HCT116 (cell line): ENCODE results near the gene EMD. TPM values are rescaled to one million over a fixed set of nuclear protein-coding genes. Genes with fewer than 3 reads are reported as not detected.

Source experiments
- ATAC-seq: fragments of 200-7000 bp; cut with Tn5 transposase; 2 replicates; pipeline ENCODE4 v1.9.1; 2020; ENCODE audit warnings: mild to moderate bottlenecking, moderate library complexity
- BruUV-seq: library from RNA; stranded (reverse); fragments of 400-500 nt; replicated peaks from 2 replicates; lab custom pipeline; 2021; lab: Mats Ljungman, UMichigan
- CTCF ChIA-PET: fragments of 300-600 bp; sonication (Branson Sonifier 250); formaldehyde crosslinking; loops from one replicate; lab custom pipeline; 2021; ENCODE audit warnings: antibody characterized with exemption; lab: Charles Lee
- POLR2A ChIA-PET: fragments of 300-600, 350-600 bp; sonication (Branson Sonifier 250); formaldehyde crosslinking; loops from one replicate; lab custom pipeline; 2021; ENCODE audit warnings: antibody characterized with exemption; lab: Charles Lee
- RAD21 ChIA-PET, 2 experiments: fragments of 300-600 bp; sonication (Branson Sonifier 250); formaldehyde crosslinking; loops; one replicate each; lab custom pipeline; 2023; ENCODE audit warnings: low total read pairs in 2 of 2; ENCODE audit not compliant: uncharacterized antibody in 2 of 2, unreplicated experiment in 2 of 2, low non-redundant PET in 1 of 2; lab: Charles Lee
- DNase-seq: peaks from one replicate; pipeline ENCODE4 v3.0.0-alpha.2; 2010; ENCODE audit warnings: low read depth, low spot score
- H2AFZ ChIP-seq: fragments of 200-600 bp; shearing (Covaris generic), sonication (generic); 2 replicates; pipeline ENCODE4 v1.6.1; 2017; ENCODE audit warnings: low read depth, mixed run types, mixed read lengths, antibody characterized with exemption, low read length; ENCODE audit not compliant: poor library complexity, severe bottlenecking
- H3K27ac ChIP-seq: 2 replicates; pipeline ENCODE4 v1.5.1; 2012; ENCODE audit warnings: low read depth, low read length
- H3K27me3 ChIP-seq: fragments of 200-600 bp; sonication (generic); 2 replicates; pipeline ENCODE4 v1.6.1; 2016; ENCODE audit warnings: mixed run types, low read length, mixed read lengths; ENCODE audit not compliant: insufficient read depth
- H3K36me3 ChIP-seq, 2 experiments: fragments of 200-500 bp in 1 of 2; fragments of 200-600 bp in 1 of 2; sonication (Bioruptor generic) in 1 of 2; sonication (generic) in 1 of 2; 2 replicates each; pipeline versions ENCODE4 v1.5.1 to v1.6.1; 2014 to 2016; ENCODE audit warnings: low read length in 2 of 2, inconsistent platforms in 1 of 2, mixed read lengths in 1 of 2, mixed run types in 1 of 2; ENCODE audit not compliant: insufficient read depth in 2 of 2, control insufficient read depth in 1 of 2
- H3K4me1 ChIP-seq, 2 experiments: fragments of 200-600 bp in 1 of 2; sonication (generic) in 1 of 2; 2 replicates each; pipeline versions ENCODE4 v1.5.1 to v1.6.1; 2012 to 2017; ENCODE audit warnings: low read length in 2 of 2, inconsistent platforms in 1 of 2, mild to moderate bottlenecking in 1 of 2, mixed read lengths in 1 of 2, mixed run types in 1 of 2, moderate library complexity in 1 of 2; ENCODE audit not compliant: insufficient read depth in 2 of 2, control insufficient read depth in 1 of 2
- H3K4me2 ChIP-seq: fragments of 200-600 bp; sonication (generic); 2 replicates; pipeline ENCODE4 v1.6.1; 2017; ENCODE audit warnings: mixed run types, low read length, mixed read lengths
- H3K4me3 ChIP-seq, 2 experiments: fragments of 200-600 bp in 1 of 2; sonication (generic) in 1 of 2; replicated peaks in 1 of 2; 2 replicates each; pipeline ENCODE4 v1.5.1; 2011 to 2016; ENCODE audit warnings: low read length in 2 of 2, control low read depth in 1 of 2, low read depth in 1 of 2, mild to moderate bottlenecking in 1 of 2, mixed read lengths in 1 of 2, mixed run types in 1 of 2
- H3K79me2 ChIP-seq: fragments of 200-600 bp; sonication (generic); 2 replicates; pipeline ENCODE4 v1.6.1; 2017; ENCODE audit warnings: mild to moderate bottlenecking, mixed run types, low read length, moderate library complexity, mixed read lengths; ENCODE audit not compliant: insufficient read depth
- H3K9ac ChIP-seq: fragments of 200-600 bp; sonication (generic); 2 replicates; pipeline ENCODE4 v1.6.1; 2016; ENCODE audit warnings: low read length, mixed read lengths
- H3K9me2 ChIP-seq: fragments of 200-600 bp; sonication (generic), shearing (Covaris generic); 2 replicates; pipeline ENCODE4 v1.6.1; 2017; ENCODE audit warnings: mixed run types, mild to moderate bottlenecking, moderate library complexity; ENCODE audit not compliant: insufficient read depth
- H3K9me3 ChIP-seq, 2 experiments: fragments of 200-500 bp in 1 of 2; fragments of 200-600 bp in 1 of 2; sonication (Bioruptor generic) in 1 of 2; sonication (generic) in 1 of 2; 2 replicates each; pipeline ENCODE4 v1.6.1; 2014 to 2017; ENCODE audit warnings: low read length in 2 of 2, mixed read lengths in 2 of 2, inconsistent platforms in 1 of 2, low read depth in 1 of 2, mild to moderate bottlenecking in 1 of 2, mixed run types in 1 of 2, moderate library complexity in 1 of 2; ENCODE audit not compliant: control insufficient read depth in 1 of 2, insufficient read depth in 1 of 2
- H4K20me1 ChIP-seq: fragments of 200-600 bp; sonication (generic), shearing (Covaris generic); 2 replicates; pipeline ENCODE4 v1.6.1; 2017; ENCODE audit warnings: mixed run types, mild to moderate bottlenecking, moderate library complexity; ENCODE audit not compliant: insufficient read depth
- CBX3 ChIP-seq: IDR thresholded peaks from 2 replicates; pipeline ENCODE4 v1.6.1; 2012; ENCODE audit warnings: low read depth
- CTCF ChIP-seq, 3 experiments: fragments of 200-600 bp in 1 of 3; sonication (generic) in 1 of 3; IDR thresholded peaks in 2 of 3; conservative IDR thresholded peaks in 1 of 3; 2 replicates each; pipeline ENCODE4 v1.5.1; 2012 to 2017; ENCODE audit warnings: low read depth in 2 of 3, low read length in 2 of 3, antibody characterized with exemption in 1 of 3, borderline replicate concordance in 1 of 3, control low read depth in 1 of 3, mild to moderate bottlenecking in 1 of 3, mixed read lengths in 1 of 3, mixed run types in 1 of 3, moderate library complexity in 1 of 3; ENCODE audit not compliant: insufficient read depth in 1 of 3
- EGR1 ChIP-seq: IDR thresholded peaks from 2 replicates; pipeline ENCODE4 v1.6.1; 2012; ENCODE audit warnings: low read depth
- ELF1 ChIP-seq: IDR thresholded peaks from 2 replicates; pipeline ENCODE4 v1.6.1; 2012; ENCODE audit warnings: low read depth, borderline replicate concordance
- EZH2 ChIP-seq: fragments of 200-600 bp; sonication (generic); IDR thresholded peaks from 2 replicates; pipeline ENCODE4 v1.6.1; 2017; ENCODE audit warnings: antibody characterized with exemption, mixed run types
- FOSL1 ChIP-seq: IDR thresholded peaks from 2 replicates; pipeline ENCODE4 v1.6.1; 2012; ENCODE audit warnings: low read depth
- JUND ChIP-seq: IDR thresholded peaks from 2 replicates; pipeline ENCODE4 v1.6.1; 2012
- POLR2AphosphoS5 ChIP-seq: IDR thresholded peaks from 2 replicates; pipeline ENCODE4 v1.6.1; 2011; ENCODE audit warnings: mild to moderate bottlenecking, low read depth, low read length, moderate library complexity
- SIN3A ChIP-seq: IDR thresholded peaks from 2 replicates; pipeline ENCODE4 v1.6.1; 2012; ENCODE audit warnings: low read depth
- SP1 ChIP-seq: IDR thresholded peaks from 2 replicates; pipeline ENCODE4 v1.6.1; 2012; ENCODE audit warnings: low read depth
- YY1 ChIP-seq: IDR thresholded peaks from 2 replicates; pipeline ENCODE4 v1.6.1; 2011; ENCODE audit warnings: low read length, low read depth, moderate library complexity, mild to moderate bottlenecking; ENCODE audit not compliant: insufficient replicate concordance; ENCODE audit errors: extremely low read depth
- ZBTB33 ChIP-seq: IDR thresholded peaks from 2 replicates; pipeline ENCODE4 v1.6.1; 2011; ENCODE audit warnings: mild to moderate bottlenecking, low read length, moderate library complexity; ENCODE audit not compliant: insufficient replicate concordance; ENCODE audit errors: extremely low read depth
- ZFX ChIP-seq: fragments of 450-650 bp; IDR thresholded peaks from 2 replicates; pipeline ENCODE4 v1.6.1; 2017
- ZNF274 ChIP-seq: fragments of 200-500 bp; sonication (Bioruptor generic); IDR thresholded peaks from 2 replicates; pipeline ENCODE4 v1.6.1; 2014; ENCODE audit warnings: mild to moderate bottlenecking, low read depth, low read length, inconsistent platforms
- intact Hi-C: fragments of 100-400 bp; cut with micrococcal nuclease; formaldehyde crosslinking; loops from 2 replicates; pipeline ENCODE4 v1.10.0; 2022
- total RNA-seq: library from RNA; stranded (reverse); gene quantifications from one replicate; pipeline ENCODE4 v1.2.1, GENCODE V29; 2021; ENCODE audit not compliant: unreplicated experiment

EMD gene
- total RNA-seq, 1 experiment from 2014 or later: 102 TPM

GRCh38 chrX:154408659-154409221 lies 29.6 kb downstream of the EMD start:
- no peak overlapping the region for H2AFZ ChIP-seq
- peak overlapping the region; percentile 73 for H3K9ac ChIP-seq
- peaks cover 15 to 35% of the 10 kb centered on the region in 2 experiments for H3K4me1 ChIP-seq
- no peaks in the 10 kb centered on the region for H3K27me3 ChIP-seq
- RAD21 ChIA-PET: interaction anchor here in 1 of 2 experiments (0.6 kb wide), 1 partner anchor 35 kb away, joined by 3 read pairs; no protein-coding TSS in a partner anchor
- H3K9me3 ChIP-seq: no peaks in the 10 kb centered on the region
- TF ChIP-seq ELF1 (no peak), ZBTB33 (no peak), EZH2 (no peak), POLR2AphosphoS5 (no peak; the same call in 1 of the 2 replicates), CTCF (IDR thresholded peaks at IDR 0.05 in 2 of 3, conservative IDR thresholded peaks at IDR 0.05 in 1 of 3; ENCODE audit: borderline replicate concordance in 1 of 3, insufficient read depth in 1 of 3, low read depth in 2 of 3, low read length in 2 of 3) (no peak), YY1 (no peak), JUND (no peak), SIN3A (no peak), SP1 (no peak), ZFX (no peak), CBX3 (no peak), FOSL1 (no peak), EGR1 (no peak), ZNF274 (no peak)
- POLR2A ChIA-PET: interaction anchor here (1.7 to 1.9 kb wide), 2 partner anchors 9 to 11 kb away, joined by 10 to 12 read pairs; partner anchors contain the start of gene RPL10
- CTCF ChIA-PET: interaction anchor here (0.9 kb wide), 1 partner anchor 35 kb away, joined by 3 read pairs; no protein-coding TSS in a partner anchor
- intact Hi-C loops: loop anchor here (5.0 kb wide), 1 partner anchor 69 kb away; the partner anchor contains the start of gene LAGE3
- no peaks in the 10 kb centered on the region for H3K79me2 ChIP-seq
- DNase-seq (no peak), ATAC-seq (no peak; the same call in 1 of the 2 replicates)
- BruUV-seq: TSS peak; percentile 41
- H3K4me3 ChIP-seq: peak overlapping the region; percentile 54 to 64
- peak overlapping the region; percentile 87 for H3K4me2 ChIP-seq
- H3K27ac ChIP-seq: peak overlapping the region; percentile 91
- H3K9me2 ChIP-seq: no peaks in the 10 kb centered on the region
- no peaks in the 10 kb centered on the region for H4K20me1 ChIP-seq
- H3K36me3 ChIP-seq: no peaks in the 10 kb centered on the region
